Measurements from ENCODE around the gene HOXA11. TPM values are rescaled to one million over a fixed set of nuclear protein-coding genes. Genes with fewer than 3 reads are reported as not detected.

HOXA11 gene
- polyA plus RNA-seq, 1 of the 3 experiments (the other 2 are of a cell fraction) = not detected

- Histone ChIP-seq H3K4me3 (ENCODE audit: low read depth in 2 of 2, low read length in 1 of 2) (no peak overlapping the region), H3K9me2 (no peaks in the 10 kb centered on the region), H3K36me3 (replicated peaks in 1 of 2; ENCODE audit: control insufficient read depth in 1 of 2, insufficient read depth in 2 of 2, low read length in 1 of 2) (no peaks in the 10 kb centered on the region), H3K79me2 (ENCODE audit: insufficient read depth) (no peaks in the 10 kb centered on the region), H4K20me1 (ENCODE audit: insufficient read depth) (no peaks in the 10 kb centered on the region), H3K9me3 (no peaks in the 10 kb centered on the region), H3F3A (replicated peaks; ENCODE audit: insufficient read depth) (no peaks in the 10 kb centered on the region), H3K27ac (ENCODE audit: low read depth in 2 of 2, low read length in 1 of 2) (no peak overlapping the region), H3K4me1 (ENCODE audit: control insufficient read depth in 1 of 2, insufficient read depth in 2 of 2, low read depth in 1 of 2, low read length in 1 of 2) (peaks cover 0 to 3% of the 10 kb centered on the region in 2 experiments; a peak in 1 of 4 replicates), H2AFZ (ENCODE audit: low read depth) (no peak overlapping the region), H3K4me2 (no peak overlapping the region), H3K27me3 (ENCODE audit: insufficient read depth) (peaks cover 97% of the 10 kb centered on the region), H3K9ac (no peak overlapping the region)
- CTCF ChIA-PET = interaction anchor here (1.1 to 12.3 kb wide), 18 partner anchors 12 to 1286 kb away, joined by 3 to 205 read pairs (median 12); partner anchors contain the start of genes HOXA11, HOXA13, HOXA5 and HOXA7
- no peak for TF ChIP-seq CTCF (IDR thresholded peaks at IDR 0.05)
- TF ChIP-seq MAX (IDR thresholded peaks at IDR 0.05; ENCODE audit: low read depth) = no peak
- TF ChIP-seq IRF3 (IDR thresholded peaks at IDR 0.05; ENCODE audit: low read depth, low read length) = no peak
- TF ChIP-seq NFIC (IDR thresholded peaks at IDR 0.05; ENCODE audit: borderline replicate concordance) = no peak
- TF ChIP-seq USF1 (IDR thresholded peaks at IDR 0.05; ENCODE audit: borderline replicate concordance, low read depth) = no peak
- TF ChIP-seq FOXM1 (IDR thresholded peaks at IDR 0.05; ENCODE audit: low read depth) = no peak
- no peak for TF ChIP-seq USF2 (IDR thresholded peaks at IDR 0.05; ENCODE audit: borderline replicate concordance, low read depth, low read length)
- TF ChIP-seq RAD21 (IDR thresholded peaks at IDR 0.05; ENCODE audit: low read length) = no peak
- TF ChIP-seq RFX5 (IDR thresholded peaks at IDR 0.05; ENCODE audit: low read length) = no peak
- TF ChIP-seq JUND (IDR thresholded peaks at IDR 0.05) = no peak
- TF ChIP-seq REST (IDR thresholded peaks at IDR 0.05; ENCODE audit: low read depth, low read length) = no peak
- TF ChIP-seq RXRA (IDR thresholded peaks at IDR 0.05; ENCODE audit: borderline replicate concordance, low read depth) = no peak
- no peak for TF ChIP-seq ELF1 (IDR thresholded peaks at IDR 0.05)
- TF ChIP-seq SIN3A (IDR thresholded peaks at IDR 0.05; ENCODE audit: borderline replicate concordance, low read depth, low read length) = no peak
- no peak for TF ChIP-seq MEF2A (IDR thresholded peaks at IDR 0.05; ENCODE audit: borderline replicate concordance, low read depth)
- no peak for DNase-seq
- POLR2A ChIA-PET = no interaction called here
- 47% methylated on average over 6 of the region's 6 CpGs for WGBS (ENCODE audit: low lambda C conversion rate)
These were observed 6.7 kb downstream of the HOXA11 start for GRCh38 chr7:27178366-27178765.
